Colonic mucosa (tissue), 4 donors: ENCODE data around the gene NPAS1. TPM values are rescaled to one million over a fixed set of nuclear protein-coding genes. Genes with fewer than 3 reads are reported as not detected.

Experiments
- DNase-seq: peaks from one replicate; pipeline ENCODE4 v3.0.0-alpha.2; 2020
- H3K27ac ChIP-seq: fragments of 200-600 bp; one replicate; pipeline ENCODE4 v1.8.0; 2021
- H3K27me3 ChIP-seq: fragments of 200-600 bp; one replicate; pipeline ENCODE4 v1.8.0; 2021
- H3K36me3 ChIP-seq: fragments of 200-600 bp; one replicate; pipeline ENCODE4 v1.8.0; 2021
- H3K4me1 ChIP-seq: fragments of 200-600 bp; one replicate; pipeline ENCODE4 v1.8.0; 2021; ENCODE audit warnings: mild to moderate bottlenecking
- H3K4me3 ChIP-seq: fragments of 200-600 bp; one replicate; pipeline ENCODE4 v1.8.0; 2021
- H3K9ac ChIP-seq, 2 donors: one replicate each; pipeline ENCODE4 v1.7.0; 2013; ENCODE audit warnings: control low read depth in 2 of 2, low read depth in 2 of 2, low read length in 2 of 2
- H3K9me3 ChIP-seq: fragments of 200-600 bp; one replicate; pipeline ENCODE4 v1.8.0; 2021
- intact Hi-C: fragments of 100-400 bp; cut with DNase I; formaldehyde crosslinking; loops from one replicate; pipeline ENCODE4 v1.14.1; 2022
- total RNA-seq, 2 donors: library from RNA; stranded (reverse); fragmentation: NEBNext Ultra II Directional in 1 of 2; extraction: Animal tissue kit (Norgen Biotek cat#: 25700) in 1 of 2; gene quantifications; one replicate each; pipeline ENCODE4 v1.2.1, GENCODE V29; 2021
- TF ChIP-seq, protein P1 (sequence below): fragments of 200-600 bp; IDR thresholded peaks from one replicate; pipeline ENCODE4 v1.8.0; 2022; ENCODE audit warnings: antibody characterized with exemption, mild to moderate bottlenecking
- donor health status: healthy.
- donor health status: DM: no; HTN: no; CAD: no.
- donor health status: DM: no; HTN: no; CAD: no.

The NPAS1 gene
- total RNA-seq, 2 donors from 2014 or later = 0.35 to 0.64 TPM

GRCh38 chr19:47058621-47059022 lies 39.0 kb downstream of the NPAS1 start:
- no peak overlapping the region for H3K27ac ChIP-seq

GRCh38 chr19:47063874-47064273 lies 44.2 kb downstream of the NPAS1 start:
- no peak for DNase-seq
- H3K27ac ChIP-seq = no peak overlapping the region
- peaks cover 13% of the 10 kb centered on the region for H3K36me3 ChIP-seq
- no peaks in the 10 kb centered on the region for H3K27me3 ChIP-seq
- no peaks in the 10 kb centered on the region for H3K9me3 ChIP-seq
- TF ChIP-seq, protein P1, sequence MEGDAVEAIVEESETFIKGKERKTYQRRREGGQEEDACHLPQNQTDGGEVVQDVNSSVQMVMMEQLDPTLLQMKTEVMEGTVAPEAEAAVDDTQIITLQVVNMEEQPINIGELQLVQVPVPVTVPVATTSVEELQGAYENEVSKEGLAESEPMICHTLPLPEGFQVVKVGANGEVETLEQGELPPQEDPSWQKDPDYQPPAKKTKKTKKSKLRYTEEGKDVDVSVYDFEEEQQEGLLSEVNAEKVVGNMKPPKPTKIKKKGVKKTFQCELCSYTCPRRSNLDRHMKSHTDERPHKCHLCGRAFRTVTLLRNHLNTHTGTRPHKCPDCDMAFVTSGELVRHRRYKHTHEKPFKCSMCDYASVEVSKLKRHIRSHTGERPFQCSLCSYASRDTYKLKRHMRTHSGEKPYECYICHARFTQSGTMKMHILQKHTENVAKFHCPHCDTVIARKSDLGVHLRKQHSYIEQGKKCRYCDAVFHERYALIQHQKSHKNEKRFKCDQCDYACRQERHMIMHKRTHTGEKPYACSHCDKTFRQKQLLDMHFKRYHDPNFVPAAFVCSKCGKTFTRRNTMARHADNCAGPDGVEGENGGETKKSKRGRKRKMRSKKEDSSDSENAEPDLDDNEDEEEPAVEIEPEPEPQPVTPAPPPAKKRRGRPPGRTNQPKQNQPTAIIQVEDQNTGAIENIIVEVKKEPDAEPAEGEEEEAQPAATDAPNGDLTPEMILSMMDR = no peak
- intact Hi-C loops = no loop called here
- no peak overlapping the region for H3K9ac ChIP-seq
- H3K4me3 ChIP-seq = no peak overlapping the region
- H3K4me1 ChIP-seq = no peaks in the 10 kb centered on the region

More at GRCh38 chr19:47058621-47059022, 39.0 kb downstream of the NPAS1 start:
- TF ChIP-seq, protein P1 = no peak
- no peaks in the 10 kb centered on the region for H3K4me1 ChIP-seq
- H3K27me3 ChIP-seq = no peaks in the 10 kb centered on the region
- no peak overlapping the region for H3K9ac ChIP-seq
- no peaks in the 10 kb centered on the region for H3K36me3 ChIP-seq
- no peaks in the 10 kb centered on the region for H3K9me3 ChIP-seq
- DNase-seq = no peak
- intact Hi-C loops = no loop called here
- H3K4me3 ChIP-seq = no peak overlapping the region

- intact Hi-C loops = no loop called here
Observed at GRCh38 chr19:47065242-47065641, 45.6 kb downstream of the NPAS1 start.

DNA sequence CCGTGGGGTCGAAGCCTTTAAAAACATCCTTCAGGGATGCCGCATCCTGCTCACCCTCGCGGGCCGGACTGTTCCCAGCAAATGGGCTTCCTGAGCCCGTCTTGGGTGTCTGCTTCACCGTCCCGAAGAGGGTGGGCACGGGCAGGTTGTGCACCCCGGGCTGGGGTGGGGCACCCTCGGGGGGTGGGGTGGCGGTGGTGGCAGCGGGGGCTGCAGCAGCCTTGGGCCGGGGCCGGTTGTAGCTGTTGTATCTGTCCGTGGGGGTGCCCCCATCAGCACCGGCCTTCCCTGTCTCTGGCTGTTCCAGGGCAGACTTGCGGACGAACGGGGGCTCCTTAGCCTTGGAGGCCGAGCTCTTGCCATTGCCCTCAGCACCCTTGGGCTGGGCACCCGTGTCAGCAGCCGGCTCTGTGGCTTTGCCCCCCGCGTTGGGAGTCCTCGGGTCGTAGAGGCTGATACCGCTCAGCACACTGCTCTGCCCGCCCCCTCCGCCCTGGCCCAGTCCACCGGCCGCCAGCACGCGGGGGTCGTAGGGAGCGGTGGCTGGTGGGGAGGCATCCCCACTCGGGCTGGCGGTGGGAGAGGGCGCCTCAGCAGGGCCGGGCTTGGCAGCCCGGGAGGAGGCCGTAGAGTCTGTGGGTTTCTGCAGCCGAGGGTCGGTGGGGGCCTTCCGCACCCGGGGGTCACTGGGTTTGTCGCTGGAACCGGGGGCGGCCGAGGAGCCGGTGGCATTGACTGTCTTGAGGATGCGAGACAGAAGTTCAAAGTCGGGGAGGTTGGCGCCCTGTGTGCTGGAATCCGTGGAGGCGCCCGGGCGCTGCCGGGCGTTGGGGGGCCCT lies 47.0 kb downstream of the NPAS1 start:
- Histone ChIP-seq H3K36me3 (peaks cover 16% of the 10 kb centered on the region), H3K9ac (no peak overlapping the region)

More at GRCh38 chr19:47065242-47065641, 45.6 kb downstream of the NPAS1 start:
- H3K9ac ChIP-seq = no peak overlapping the region
- no peaks in the 10 kb centered on the region for H3K27me3 ChIP-seq
- DNase-seq = no peak
- TF ChIP-seq, protein P1 = no peak
- H3K4me1 ChIP-seq = no peaks in the 10 kb centered on the region
- H3K27ac ChIP-seq = no peak overlapping the region
- peaks cover 13% of the 10 kb centered on the region for H3K36me3 ChIP-seq
- no peak overlapping the region for H3K4me3 ChIP-seq
- H3K9me3 ChIP-seq = no peaks in the 10 kb centered on the region

GRCh38 chr19:47067215-47067847 lies 47.7 kb downstream of the NPAS1 start:
- H3K36me3 ChIP-seq = peaks cover 16% of the 10 kb centered on the region
- no peak for DNase-seq
- no peak overlapping the region for H3K9ac ChIP-seq
- H3K4me3 ChIP-seq = no peak overlapping the region
- no peaks in the 10 kb centered on the region for H3K4me1 ChIP-seq
- TF ChIP-seq, protein P1 = no peak
- H3K27me3 ChIP-seq = no peaks in the 10 kb centered on the region
- no peak overlapping the region for H3K27ac ChIP-seq
- intact Hi-C loops = no loop called here
- H3K9me3 ChIP-seq = no peaks in the 10 kb centered on the region

More for the DNA sequence above, 47.0 kb downstream of the NPAS1 start:
- H3K4me1 ChIP-seq = no peaks in the 10 kb centered on the region
- no peak overlapping the region for H3K4me3 ChIP-seq
- no peak overlapping the region for H3K27ac ChIP-seq
- H3K9me3 ChIP-seq = no peaks in the 10 kb centered on the region
- TF ChIP-seq, protein P1 = no peak
- H3K27me3 ChIP-seq = no peaks in the 10 kb centered on the region
- no peak for DNase-seq
- intact Hi-C loops = no loop called here
